ENCODE measurements around the gene CCNG2. TPM values are rescaled to one million over a fixed set of nuclear protein-coding genes. Genes with fewer than 3 reads are reported as not detected.

CCNG2 gene
- total RNA-seq, 4 donors from 2014 or later = 31.7 to 75.1 (median 40.0) TPM

DNA sequence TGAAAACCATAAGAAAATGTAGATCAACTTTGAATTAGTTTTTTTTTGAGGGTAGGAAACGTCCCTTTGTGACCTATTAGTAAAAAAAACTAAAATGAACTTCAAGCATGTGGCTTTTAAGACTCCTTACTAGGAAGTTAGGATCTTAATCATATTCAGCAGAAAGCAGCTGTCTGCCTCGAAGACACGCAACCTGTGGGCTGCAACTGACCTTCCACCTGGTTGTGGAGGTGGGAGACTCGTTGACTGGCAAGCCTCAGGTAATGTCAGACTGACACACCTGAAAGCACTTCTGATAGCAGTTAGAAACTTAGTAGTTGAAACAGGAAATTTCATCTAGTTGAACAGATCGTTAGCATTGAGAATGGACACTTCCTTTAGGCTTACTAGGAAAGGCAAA, 37.4 kb downstream of the CCNG2 start:
- WGBS, 2 donors = 59 to 68% methylated on average over 5 of the region's 5 CpGs
- TF ChIP-seq POLR2A (IDR thresholded peaks at IDR 0.05) = no peak
- TF ChIP-seq, protein P1, sequence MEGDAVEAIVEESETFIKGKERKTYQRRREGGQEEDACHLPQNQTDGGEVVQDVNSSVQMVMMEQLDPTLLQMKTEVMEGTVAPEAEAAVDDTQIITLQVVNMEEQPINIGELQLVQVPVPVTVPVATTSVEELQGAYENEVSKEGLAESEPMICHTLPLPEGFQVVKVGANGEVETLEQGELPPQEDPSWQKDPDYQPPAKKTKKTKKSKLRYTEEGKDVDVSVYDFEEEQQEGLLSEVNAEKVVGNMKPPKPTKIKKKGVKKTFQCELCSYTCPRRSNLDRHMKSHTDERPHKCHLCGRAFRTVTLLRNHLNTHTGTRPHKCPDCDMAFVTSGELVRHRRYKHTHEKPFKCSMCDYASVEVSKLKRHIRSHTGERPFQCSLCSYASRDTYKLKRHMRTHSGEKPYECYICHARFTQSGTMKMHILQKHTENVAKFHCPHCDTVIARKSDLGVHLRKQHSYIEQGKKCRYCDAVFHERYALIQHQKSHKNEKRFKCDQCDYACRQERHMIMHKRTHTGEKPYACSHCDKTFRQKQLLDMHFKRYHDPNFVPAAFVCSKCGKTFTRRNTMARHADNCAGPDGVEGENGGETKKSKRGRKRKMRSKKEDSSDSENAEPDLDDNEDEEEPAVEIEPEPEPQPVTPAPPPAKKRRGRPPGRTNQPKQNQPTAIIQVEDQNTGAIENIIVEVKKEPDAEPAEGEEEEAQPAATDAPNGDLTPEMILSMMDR (IDR thresholded peaks at IDR 0.05) = no peak
- DNase-seq (ENCODE audit: low spot score in 2 of 2) = no peak
- intact Hi-C loops (cut with DNase I; ENCODE audit: low total_unique reads) = no loop called here
- no peak overlapping the region for H3K4me3 ChIP-seq (ENCODE audit: low read depth, poor library complexity, severe bottlenecking)

DNA sequence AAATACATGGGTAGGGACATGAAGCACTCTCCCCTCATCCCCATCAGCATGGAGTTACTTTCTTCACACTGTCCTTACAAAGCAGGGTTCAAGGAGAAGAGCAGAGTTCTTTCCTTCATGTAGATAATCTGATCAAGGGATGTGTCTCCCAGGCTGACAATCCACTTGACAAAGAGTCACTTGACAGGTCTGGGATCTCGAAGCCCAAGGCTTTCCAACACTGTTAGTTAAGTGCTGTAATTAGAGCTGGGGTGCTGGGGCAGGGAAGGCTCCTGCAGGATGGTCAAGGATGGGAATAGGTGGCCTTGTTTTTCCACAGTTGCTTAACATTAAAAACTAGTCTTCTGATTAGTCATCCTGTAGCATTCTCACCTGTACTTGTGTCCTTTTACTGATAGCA, 38.0 kb downstream of the CCNG2 start:
- TF ChIP-seq, protein P1 (IDR thresholded peaks at IDR 0.05) = no peak
- TF ChIP-seq POLR2A (IDR thresholded peaks at IDR 0.05) = no peak
- WGBS, 2 donors = 78 to 80% methylated on average over 1 of the region's 1 CpG

DNA sequence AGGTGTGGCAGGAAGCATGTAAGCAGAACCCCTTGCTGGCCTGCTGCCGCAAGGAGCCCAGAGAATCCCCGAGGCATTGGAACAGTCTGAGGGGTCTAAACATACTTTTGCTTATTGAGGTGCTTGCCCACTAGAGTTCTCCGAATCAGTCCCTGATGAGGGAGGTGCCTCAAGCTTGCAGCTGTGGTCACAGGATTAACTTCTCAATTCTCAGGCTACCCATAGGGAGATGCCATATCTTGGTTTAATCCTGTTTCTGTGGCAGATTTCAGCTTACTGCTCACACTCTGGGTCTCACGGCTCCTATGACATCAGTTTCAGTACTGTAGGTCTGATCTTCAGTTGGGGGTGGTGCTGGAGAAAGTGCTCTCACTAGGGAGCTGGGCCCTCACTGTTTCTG, 39.9 kb downstream of the CCNG2 start:
- WGBS, 2 donors = 80 to 84% methylated on average over 4 of the region's 4 CpGs
- intact Hi-C loops (cut with DNase I; ENCODE audit: low total_unique reads) = no loop called here
- no peak for TF ChIP-seq POLR2A (IDR thresholded peaks at IDR 0.05)
- TF ChIP-seq, protein P1 (IDR thresholded peaks at IDR 0.05) = no peak
- DNase-seq (ENCODE audit: low spot score in 2 of 2) = no peak
- no peak overlapping the region for H3K4me3 ChIP-seq (ENCODE audit: low read depth, poor library complexity, severe bottlenecking)

More for the DNA sequence above, 38.0 kb downstream of the CCNG2 start:
- DNase-seq (ENCODE audit: low spot score in 2 of 2) = no peak
- no peak overlapping the region for H3K4me3 ChIP-seq (ENCODE audit: low read depth, poor library complexity, severe bottlenecking)
- intact Hi-C loops (cut with DNase I; ENCODE audit: low total_unique reads) = no loop called here

DNA sequence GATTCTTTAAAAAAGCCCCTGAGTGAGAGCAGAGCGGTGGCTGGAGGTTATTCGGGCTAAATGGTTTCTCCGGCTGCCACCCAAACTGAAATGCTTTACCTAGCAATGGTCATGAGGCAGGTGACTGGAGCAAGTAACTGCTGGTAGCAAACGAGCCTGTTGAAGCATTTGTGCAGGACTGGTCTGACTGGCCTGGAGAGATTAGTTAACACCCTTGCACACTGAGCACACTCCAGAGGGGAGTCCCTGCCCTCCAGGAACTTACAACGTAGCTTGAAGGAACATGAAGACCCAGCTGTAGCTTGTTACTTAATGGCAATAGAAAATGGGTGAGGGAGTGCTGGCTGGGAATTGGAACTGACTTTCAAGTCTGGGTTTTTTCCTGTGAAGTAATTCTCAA, 40.4 kb downstream of the CCNG2 start:
- no peak overlapping the region for H3K4me3 ChIP-seq (ENCODE audit: low read depth, poor library complexity, severe bottlenecking)
- no peak for DNase-seq (ENCODE audit: low spot score in 2 of 2)
- intact Hi-C loops (cut with DNase I; ENCODE audit: low total_unique reads) = no loop called here
- TF ChIP-seq, protein P1 (IDR thresholded peaks at IDR 0.05) = no peak
- TF ChIP-seq POLR2A (IDR thresholded peaks at IDR 0.05) = no peak
- 69 to 74% methylated on average over 5 of the region's 5 CpGs for WGBS, 2 donors

DNA sequence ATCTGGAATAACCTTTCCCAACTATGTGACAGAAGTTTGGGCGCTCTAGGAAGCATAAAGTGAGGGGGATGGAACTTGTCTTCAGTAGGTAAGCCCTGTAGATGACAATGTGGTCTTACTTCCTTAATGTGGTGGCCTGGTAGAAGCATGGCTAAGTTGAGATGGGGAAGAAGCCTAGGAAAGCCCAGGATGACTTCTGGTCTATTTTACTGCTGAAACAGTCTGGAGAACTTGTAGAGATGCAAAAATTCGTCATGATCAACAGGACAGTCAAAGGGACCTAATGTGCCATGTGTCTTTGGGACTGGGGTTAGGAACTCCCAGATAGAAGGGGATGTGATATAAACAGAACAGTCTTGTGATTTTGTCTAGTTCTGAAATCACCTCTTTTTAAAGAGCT, 40.8 kb downstream of the CCNG2 start:
- intact Hi-C loops (cut with DNase I; ENCODE audit: low total_unique reads) = no loop called here
- no peak for DNase-seq (ENCODE audit: low spot score in 2 of 2)
- no peak overlapping the region for H3K4me3 ChIP-seq (ENCODE audit: low read depth, poor library complexity, severe bottlenecking)
- no peak for TF ChIP-seq POLR2A (IDR thresholded peaks at IDR 0.05)
- TF ChIP-seq, protein P1 (IDR thresholded peaks at IDR 0.05) = no peak
- 74 to 80% methylated on average over 2 of the region's 2 CpGs for WGBS, 2 donors

DNA sequence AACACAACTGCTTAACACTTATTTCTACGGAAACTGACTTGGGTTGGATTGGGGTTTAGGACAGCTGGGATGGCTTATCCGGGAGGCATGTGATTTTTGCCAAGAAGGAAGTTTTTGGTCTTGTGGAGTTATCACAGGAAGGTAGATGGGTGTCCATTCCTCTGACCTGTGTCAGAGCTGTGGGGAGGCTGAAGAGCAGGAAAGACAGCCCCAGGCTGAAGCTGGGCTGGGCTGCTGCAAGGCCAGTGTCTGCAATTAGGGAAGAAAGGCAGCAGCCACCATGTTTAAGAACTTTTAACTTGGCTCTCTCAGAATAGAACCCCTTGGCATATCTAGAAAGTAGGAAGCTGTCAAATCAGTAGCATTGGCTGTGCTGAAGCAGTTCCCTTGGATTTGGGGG, 42.3 kb downstream of the CCNG2 start:
- no peak for TF ChIP-seq POLR2A (IDR thresholded peaks at IDR 0.05)
- TF ChIP-seq, protein P1 (IDR thresholded peaks at IDR 0.05) = no peak
- 91 to 92% methylated on average over 2 of the region's 2 CpGs for WGBS, 2 donors
- H3K4me3 ChIP-seq (ENCODE audit: low read depth, poor library complexity, severe bottlenecking) = no peak overlapping the region
- no peak for DNase-seq (ENCODE audit: low spot score in 2 of 2)
- intact Hi-C loops (cut with DNase I; ENCODE audit: low total_unique reads) = no loop called here

Data from lower leg skin (tissue), 4 donors.